GM13977 (cell line): ENCODE data around the gene FTSJ1.

Source experiments
- DNase-seq: peaks from one replicate; pipeline ENCODE4 v3.0.0; 2012; ENCODE audit warnings: low spot score
- CTCF ChIP-seq: IDR thresholded peaks from 2 replicates; pipeline ENCODE4 v1.5.1; 2012; ENCODE audit warnings: mild to moderate bottlenecking, control low read depth; ENCODE audit not compliant: insufficient read depth; ENCODE audit errors: extremely low read depth, missing control alignments
- in situ Hi-C: fragments of 300-500 bp; cut with MboI; formaldehyde crosslinking; loops from one replicate; pipeline ENCODE4 v1.12.0; 2022; ENCODE audit warnings: low sequenced_read_pairs, low pct_unique_long_range_greater_than_20kb, mixed read lengths, inconsistent platforms; ENCODE audit not compliant: unreplicated experiment

Gene FTSJ1

GRCh38 chrX:48511560-48511959 lies 35.6 kb downstream of the FTSJ1 start:
- DNase-seq: no peak
- in situ Hi-C loops: no loop called here
- peak; percentile 37 for TF ChIP-seq CTCF

DNA sequence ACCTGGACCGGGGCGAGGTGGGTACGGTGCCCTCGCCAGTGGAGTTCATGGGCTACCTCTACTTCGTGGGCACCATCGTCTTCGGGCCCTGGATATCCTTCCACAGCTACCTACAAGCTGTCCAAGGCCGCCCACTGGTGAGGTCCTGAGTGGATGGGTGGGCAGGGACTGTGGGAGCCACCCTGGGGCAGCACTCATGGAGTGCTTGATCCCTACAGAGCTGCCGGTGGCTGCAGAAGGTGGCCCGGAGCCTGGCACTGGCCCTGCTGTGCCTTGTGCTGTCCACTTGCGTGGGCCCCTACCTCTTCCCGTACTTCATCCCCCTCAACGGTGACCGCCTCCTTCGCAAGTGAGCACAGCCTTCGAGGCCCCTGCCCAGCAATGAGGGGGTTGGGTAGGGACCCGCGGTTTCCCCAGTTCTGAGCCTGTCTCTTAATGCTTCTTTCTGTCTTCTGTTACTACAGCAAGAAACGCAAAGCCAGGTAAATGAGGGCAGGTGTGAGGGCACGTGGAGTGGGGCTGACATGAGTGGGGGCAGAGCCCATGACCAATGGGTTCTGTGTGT lies 36.5 kb downstream of the FTSJ1 start:
- in situ Hi-C loops: no loop called here

DNA sequence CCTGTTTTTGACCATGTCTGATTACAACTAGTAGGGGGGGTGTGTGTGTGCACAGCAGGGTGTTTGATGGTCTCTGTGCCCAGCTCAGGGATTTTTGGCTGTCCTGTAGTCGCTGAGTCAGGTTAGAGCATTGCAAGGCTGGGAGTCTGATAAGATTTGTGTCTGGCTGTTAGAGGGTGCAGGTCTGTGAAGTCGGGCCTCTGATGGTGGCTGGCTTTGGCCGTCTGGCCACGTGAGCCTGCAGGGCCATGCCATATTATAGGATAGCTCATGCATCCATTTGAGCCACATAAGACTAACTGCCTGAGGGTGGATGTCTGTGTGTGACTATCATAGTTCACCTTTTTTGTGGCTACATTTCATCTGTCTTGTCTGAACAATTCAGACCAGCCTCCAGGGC lies 37.7 kb downstream of the FTSJ1 start:
- no peak for DNase-seq
- no peak for TF ChIP-seq CTCF
- in situ Hi-C loops: no loop called here

More for the DNA sequence above, 36.5 kb downstream of the FTSJ1 start:
- no peak for TF ChIP-seq CTCF
- no peak for DNase-seq

DNA sequence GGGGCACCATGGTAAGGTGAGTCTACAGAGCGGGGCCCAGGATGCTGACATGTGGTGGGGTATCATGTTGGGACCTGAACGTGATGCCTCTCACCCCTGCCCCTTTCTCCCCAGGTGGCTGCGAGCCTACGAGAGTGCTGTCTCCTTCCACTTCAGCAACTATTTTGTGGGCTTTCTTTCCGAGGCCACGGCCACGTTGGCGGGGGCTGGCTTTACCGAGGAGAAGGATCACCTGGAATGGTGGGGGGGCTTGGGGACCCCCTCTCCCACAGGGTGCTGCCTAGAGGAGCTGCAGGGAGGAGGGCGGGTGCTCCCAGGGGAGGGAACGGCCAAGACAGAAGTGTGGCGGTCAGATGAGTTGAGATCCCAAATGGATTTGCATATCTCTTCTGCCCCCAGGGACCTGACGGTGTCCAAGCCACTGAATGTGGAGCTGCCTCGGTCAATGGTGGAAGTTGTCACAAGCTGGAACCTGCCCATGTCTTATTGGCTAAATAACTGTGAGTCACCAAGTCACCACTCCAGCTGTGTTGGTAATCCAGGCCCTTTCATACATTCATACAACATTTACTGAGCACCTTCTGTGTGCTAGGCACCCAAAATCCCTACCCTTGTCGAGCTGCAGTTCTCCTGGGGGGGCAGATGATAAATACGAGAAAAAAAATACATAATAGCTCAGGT lies 38.3 kb downstream of the FTSJ1 start:
- TF ChIP-seq CTCF: no peak
- in situ Hi-C loops: no loop called here
- DNase-seq: no peak

DNA sequence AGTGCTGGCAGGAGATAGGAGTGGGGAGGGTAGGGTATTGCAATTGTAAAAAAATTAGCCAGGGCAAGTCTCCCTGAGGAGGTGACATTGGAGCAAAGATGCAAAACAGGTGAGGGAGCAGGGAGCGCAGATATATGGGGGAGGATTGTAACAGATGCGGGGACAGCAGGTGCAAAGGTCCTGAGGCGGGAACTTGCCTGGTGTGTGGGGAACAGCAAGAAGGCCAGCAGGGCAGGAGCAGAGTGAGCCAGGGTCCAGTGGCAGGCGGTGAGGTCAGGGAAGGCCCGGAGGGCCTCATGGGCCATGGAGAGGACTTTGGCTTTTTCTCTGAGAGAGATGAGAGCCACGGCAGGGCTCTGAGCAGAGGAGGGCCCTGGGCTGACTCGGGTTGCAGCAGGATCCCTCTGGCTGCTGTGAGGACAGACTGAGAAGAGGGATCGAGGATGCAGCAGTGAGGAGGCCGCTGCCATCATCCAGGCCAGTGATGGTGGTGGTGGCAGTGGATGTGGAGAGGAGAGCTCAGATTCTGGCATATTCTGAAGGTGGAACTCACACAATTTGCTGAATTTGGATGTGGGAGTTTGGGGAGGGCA lies 39.0 kb downstream of the FTSJ1 start:
- no peak for TF ChIP-seq CTCF
- in situ Hi-C loops: no loop called here
- no peak for DNase-seq

DNA sequence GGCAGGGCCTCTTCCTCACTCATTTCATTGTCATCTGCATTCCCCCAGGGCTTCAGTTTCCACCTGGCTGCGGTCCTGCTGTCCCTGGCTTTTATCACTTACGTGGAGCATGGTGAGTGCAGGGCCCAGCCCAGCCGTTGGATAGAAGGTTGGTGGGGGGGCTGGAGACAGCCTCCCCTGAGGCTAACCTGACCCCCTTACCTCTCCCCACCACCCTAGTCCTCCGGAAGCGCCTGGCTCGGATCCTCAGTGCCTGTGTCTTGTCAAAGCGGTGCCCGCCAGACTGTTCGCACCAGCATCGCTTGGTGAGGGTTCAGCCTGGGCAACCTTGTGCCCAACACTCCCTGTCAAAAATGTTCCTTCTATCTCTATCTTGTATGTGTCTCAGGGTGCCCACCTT lies 39.8 kb downstream of the FTSJ1 start:
- in situ Hi-C loops: no loop called here
- TF ChIP-seq CTCF: no peak
- no peak for DNase-seq
